Ovary (tissue), 9 donors: ENCODE measurements around the gene SELENOM. TPM values are rescaled to one million over a fixed set of nuclear protein-coding genes. Genes with fewer than 3 reads are reported as not detected.

Source experiments
- DNase-seq, 5 donors: peaks; one replicate each; pipeline ENCODE4 v3.0.0-alpha.2; 2019 to 2020
- H3K27ac ChIP-seq, 2 donors: fragments of 200-600 bp; one replicate each; pipeline versions ENCODE4 v1.5.1 to v1.8.0; 2019 to 2022
- H3K27me3 ChIP-seq: fragments of 200-600 bp; one replicate; pipeline ENCODE4 v1.8.0; 2022
- H3K36me3 ChIP-seq: fragments of 200-600 bp; sonication (generic); one replicate; pipeline ENCODE4 v1.5.1; 2019
- H3K4me1 ChIP-seq: one replicate; pipeline ENCODE4 v1.8.1; 2013; ENCODE audit warnings: mild to moderate bottlenecking, moderate library complexity; ENCODE audit not compliant: insufficient read depth
- H3K4me3 ChIP-seq: fragments of 200-600 bp; sonication (generic); one replicate; pipeline ENCODE4 v1.5.1; 2017
- H3K9me3 ChIP-seq, 2 donors: fragments of 200-600 bp in 1 of 2; sonication (generic) in 1 of 2; one replicate each; pipeline versions ENCODE4 v1.5.1 to v1.8.1; 2013 to 2019; ENCODE audit warnings: mild to moderate bottlenecking in 1 of 2, moderate library complexity in 1 of 2
- EP300 ChIP-seq: sonication (generic); formaldehyde crosslinking; IDR thresholded peaks from one replicate; pipeline ENCODE4 v1.6.1; 2017; ENCODE audit warnings: antibody characterized with exemption
- POLR2A ChIP-seq: fragments of 450-650 bp; IDR thresholded peaks from one replicate; pipeline ENCODE4 v1.6.1; 2017; ENCODE audit warnings: antibody characterized with exemption, mild to moderate bottlenecking, moderate library complexity
- WGBS, 3 donors: extraction: QIAGEN DNeasy Blood & Tissue Kit in 1 of 3; methylation state at CpG; one replicate each; pipeline versions ENCODE4 v1.1.5 to v1.1.7; 2013 to 2017; 5-methylcytosine and 5-hydroxymethylcytosine counted together
- intact Hi-C, 4 donors: fragments of 100-400 bp; cut with DNase I; formaldehyde crosslinking; loops; one replicate each; pipeline versions ENCODE4 v1.11.0 to v1.15.1; 2022 to 2023
- polyA plus RNA-seq, 2 donors: library from polyadenylated mRNA; stranded (reverse); fragments of 200-250 nt in 1 of 2; fragments of 350-450 nt in 1 of 2; fragmentation: Illumina TruSeq in 1 of 2; extraction: RNeasy Lipid Tissue Mini Kit (QIAGEN cat#74804) in 1 of 2; gene quantifications; one replicate each; pipeline ENCODE4 v1.2.3, GENCODE V29; 2013 to 2014
- total RNA-seq, 7 donors: library from RNA; depleted of rRNA in 2 of 7; stranded (reverse); fragments of >200 nt in 2 of 7; fragmentation: NEBNext Ultra II Directional in 3 of 7; extraction: Animal tissue kit (Norgen Biotek cat#: 25700) in 3 of 7; gene quantifications; one replicate each; pipeline versions ENCODE4 v1.1.0 to v1.2.4, GENCODE V29; 2016 to 2023
- TF ChIP-seq, protein P1 (sequence below), 3 donors: fragments of 450-650 bp in 2 of 3; fragments of 200-600 bp in 1 of 3; IDR thresholded peaks; one replicate each; pipeline versions ENCODE4 v1.5.1 to v1.8.0; 2016 to 2022; ENCODE audit warnings: antibody characterized with exemption in 3 of 3, mild to moderate bottlenecking in 1 of 3
- donor health status: DM: no; HTN: no; CAD: no; lungs with moderate emphysema.
- donor health status: DM: no; HTN: no; CAD: no.
- donor health status: Bipolar disorder and iron deficiency.
- donor health status: DM: yes; HTN: yes; CAD: no.
- donor health status: DM: no; HTN: no; CAD: no.
- donor health status: DM: yes; HTN: yes; CAD: no.

Gene SELENOM
- total and polyA plus RNA-seq, 9 donors: 25.7 to 678 (median 306) TPM

DNA sequence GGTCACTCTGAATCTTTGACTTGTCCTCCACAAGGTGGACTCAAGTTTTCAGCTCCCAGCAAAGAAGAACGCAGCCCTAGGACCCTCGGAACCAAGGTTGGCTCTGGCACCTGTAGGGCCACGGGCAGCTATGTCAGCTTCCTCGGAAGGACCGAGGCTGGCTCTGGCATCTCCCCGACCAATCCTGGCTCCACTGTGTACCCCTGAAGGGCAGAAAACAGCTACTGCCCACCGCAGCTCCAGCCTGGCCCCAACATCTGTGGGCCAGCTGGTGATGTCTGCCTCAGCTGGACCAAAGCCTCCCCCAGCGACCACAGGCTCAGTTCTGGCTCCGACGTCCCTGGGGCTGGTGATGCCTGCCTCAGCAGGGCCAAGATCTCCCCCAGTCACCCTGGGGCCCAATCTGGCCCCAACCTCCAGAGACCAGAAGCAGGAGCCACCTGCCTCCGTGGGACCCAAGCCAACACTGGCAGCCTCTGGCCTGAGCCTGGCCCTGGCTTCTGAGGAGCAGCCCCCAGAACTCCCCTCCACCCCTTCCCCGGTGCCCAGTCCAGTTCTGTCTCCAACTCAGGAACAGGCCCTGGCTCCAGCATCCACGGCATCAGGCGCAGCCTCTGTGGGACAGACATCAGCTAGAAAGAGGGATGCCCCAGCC lies 17.6 kb upstream of the SELENOM start:
- 57 to 72% (median 65%) methylated on average over 12 to 14 of the region's 14 CpGs for WGBS, 3 donors
- Histone ChIP-seq H3K4me1 (peaks cover 3% of the 10 kb centered on the region), H3K27me3 (no peaks in the 10 kb centered on the region), H3K36me3 (no peaks in the 10 kb centered on the region), H3K9me3 (no peaks in the 10 kb centered on the region), H3K4me3 (no peak overlapping the region), H3K27ac (no peak overlapping the region)
- TF ChIP-seq, protein P1, sequence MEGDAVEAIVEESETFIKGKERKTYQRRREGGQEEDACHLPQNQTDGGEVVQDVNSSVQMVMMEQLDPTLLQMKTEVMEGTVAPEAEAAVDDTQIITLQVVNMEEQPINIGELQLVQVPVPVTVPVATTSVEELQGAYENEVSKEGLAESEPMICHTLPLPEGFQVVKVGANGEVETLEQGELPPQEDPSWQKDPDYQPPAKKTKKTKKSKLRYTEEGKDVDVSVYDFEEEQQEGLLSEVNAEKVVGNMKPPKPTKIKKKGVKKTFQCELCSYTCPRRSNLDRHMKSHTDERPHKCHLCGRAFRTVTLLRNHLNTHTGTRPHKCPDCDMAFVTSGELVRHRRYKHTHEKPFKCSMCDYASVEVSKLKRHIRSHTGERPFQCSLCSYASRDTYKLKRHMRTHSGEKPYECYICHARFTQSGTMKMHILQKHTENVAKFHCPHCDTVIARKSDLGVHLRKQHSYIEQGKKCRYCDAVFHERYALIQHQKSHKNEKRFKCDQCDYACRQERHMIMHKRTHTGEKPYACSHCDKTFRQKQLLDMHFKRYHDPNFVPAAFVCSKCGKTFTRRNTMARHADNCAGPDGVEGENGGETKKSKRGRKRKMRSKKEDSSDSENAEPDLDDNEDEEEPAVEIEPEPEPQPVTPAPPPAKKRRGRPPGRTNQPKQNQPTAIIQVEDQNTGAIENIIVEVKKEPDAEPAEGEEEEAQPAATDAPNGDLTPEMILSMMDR (IDR thresholded peaks at IDR 0.05): no peak
- TF ChIP-seq EP300 (no peak), POLR2A (no peak)
- no peak for DNase-seq
- intact Hi-C loops: no loop called here

DNA sequence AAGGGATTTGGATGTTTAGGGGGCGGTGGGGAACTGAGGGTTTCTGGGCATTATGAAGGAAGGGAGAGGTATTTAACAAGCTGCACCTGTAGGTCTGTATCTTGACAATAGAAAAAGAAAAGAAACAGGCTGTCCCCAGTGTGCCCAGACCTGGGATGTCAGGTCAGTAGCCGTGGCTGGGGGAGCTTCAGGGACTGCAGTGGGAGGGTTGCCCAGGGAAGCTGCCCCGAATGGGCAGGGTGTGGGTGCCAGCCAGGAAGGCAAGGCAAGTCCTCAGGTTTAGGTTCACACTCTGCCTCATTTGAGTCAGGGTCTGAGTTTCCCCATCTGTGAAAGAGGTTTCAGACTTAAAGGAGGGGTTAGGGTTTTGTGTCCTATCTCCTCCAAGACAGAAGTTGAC lies 16.9 kb upstream of the SELENOM start:
- Histone ChIP-seq H3K4me3 (no peak overlapping the region), H3K27ac (no peak overlapping the region), H3K36me3 (no peaks in the 10 kb centered on the region), H3K27me3 (no peaks in the 10 kb centered on the region), H3K9me3 (no peaks in the 10 kb centered on the region), H3K4me1 (peaks cover 3% of the 10 kb centered on the region)
- 73 to 79% (median 76%) methylated on average over 3 of the region's 3 CpGs for WGBS, 3 donors
- TF ChIP-seq EP300 (no peak), POLR2A (no peak)
- TF ChIP-seq, protein P1 (IDR thresholded peaks at IDR 0.05): no peak
- intact Hi-C loops: no loop called here
- no peak for DNase-seq

DNA sequence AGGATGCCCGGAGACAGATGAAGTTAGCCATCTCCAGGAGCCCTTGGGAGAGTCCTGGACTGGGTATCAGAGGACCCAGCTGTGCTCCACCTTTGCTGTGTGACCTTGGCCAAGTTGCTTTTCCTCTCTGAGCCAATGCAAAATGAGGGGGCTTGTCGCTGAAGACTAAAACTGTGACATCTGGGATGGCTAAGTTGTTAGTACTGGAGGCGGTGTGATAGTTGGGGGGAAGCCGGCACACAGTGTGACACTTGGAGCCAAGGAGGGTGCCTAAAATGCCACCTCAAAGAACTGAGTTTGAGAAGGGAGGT lies 15.9 kb upstream of the SELENOM start:
- intact Hi-C loops: no loop called here
- no peak for DNase-seq
- TF ChIP-seq POLR2A (no peak), EP300 (no peak)
- TF ChIP-seq, protein P1 (IDR thresholded peaks at IDR 0.05): no peak
- H3K9me3 ChIP-seq: no peaks in the 10 kb centered on the region
- WGBS, 3 donors: 52 to 72% (median 54%) methylated on average over 4 of the region's 4 CpGs
- H3K4me1 ChIP-seq: peaks cover 3% of the 10 kb centered on the region
- H3K27ac ChIP-seq: no peak overlapping the region
- H3K4me3 ChIP-seq: peak overlapping the region; percentile 36
- H3K36me3 ChIP-seq: no peaks in the 10 kb centered on the region
- H3K27me3 ChIP-seq: no peaks in the 10 kb centered on the region

DNA sequence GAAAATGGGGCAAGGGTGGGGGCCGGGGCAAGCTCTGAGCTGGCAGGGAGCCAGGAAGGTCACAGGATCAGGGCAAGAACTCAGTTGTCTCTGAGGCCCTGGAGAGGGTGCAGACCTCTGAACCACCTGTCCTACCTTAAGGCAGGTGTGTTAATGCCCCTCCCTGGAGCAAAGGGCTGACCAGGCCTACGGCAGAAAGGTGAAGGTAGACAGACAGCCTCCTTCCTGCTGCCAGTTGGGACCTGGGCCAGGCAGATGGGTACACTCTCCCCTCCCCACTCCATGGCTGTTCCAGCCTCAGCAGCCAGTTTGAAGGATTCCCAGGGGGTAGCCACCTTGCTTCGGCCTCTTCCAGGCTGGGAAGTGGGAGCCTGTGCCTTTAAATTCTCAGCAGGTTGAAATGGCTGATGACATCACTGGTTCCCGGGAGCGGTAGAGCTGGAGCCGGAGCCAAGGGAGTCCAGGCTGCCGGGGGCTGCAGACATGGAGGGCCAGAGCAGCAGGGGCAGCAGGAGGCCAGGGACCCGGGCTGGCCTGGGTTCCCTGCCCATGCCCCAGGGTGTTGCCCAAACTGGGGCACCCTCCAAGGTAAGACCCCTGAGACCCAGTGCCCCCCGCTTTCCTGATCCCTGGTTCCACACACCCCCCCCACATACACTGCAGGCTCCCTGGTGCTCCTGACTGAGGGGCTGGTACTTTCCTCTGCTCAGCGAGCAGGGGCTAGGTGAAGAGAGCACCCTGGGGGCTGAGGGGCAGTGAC lies 15.3 kb upstream of the SELENOM start, which contains the start of gene INPP5J:
TSS of gene INPP5J (plus strand) at position 435 of the 760 bp plus-strand sequence. CDS start at position 484, 49 bp downstream.
- no peak within 1 kb of the TSS for H3K27ac ChIP-seq
- H3K4me3 ChIP-seq: peak within 1 kb of the TSS; percentile 36
- DNase-seq: peak; percentile 41 to 62 (median 57)
- 4 to 13% (median 8%) methylated on average over 10 of the region's 10 CpGs for WGBS, 3 donors
- no peaks in the 10 kb centered on the region for H3K9me3 ChIP-seq
- H3K27me3 ChIP-seq: no peaks in the 10 kb centered on the region
- H3K36me3 ChIP-seq: no peaks in the 10 kb centered on the region
- intact Hi-C loops: no loop called here
- TF ChIP-seq POLR2A: no peak
- TF ChIP-seq, protein P1 (IDR thresholded peaks at IDR 0.05): no peak
- TF ChIP-seq EP300: no peak
- H3K4me1 ChIP-seq: peaks cover 3% of the 10 kb centered on the region
